Caco-2 (cell line): ENCODE results near the gene STK24. TPM values are rescaled to one million over a fixed set of nuclear protein-coding genes. Genes with fewer than 3 reads are reported as not detected.

Experiments used
- BruUV-seq: library from RNA; stranded (reverse); fragments of 400-500 nt; replicated peaks from 2 replicates; lab custom pipeline; 2021; lab: Mats Ljungman, UMichigan
- CTCF ChIA-PET: fragments of 300-600 bp; sonication (Branson Sonifier 250); formaldehyde crosslinking; loops from one replicate; lab custom pipeline; 2022; ENCODE audit warnings: antibody characterized with exemption; lab: Charles Lee
- POLR2A ChIA-PET: fragments of 300-600 bp; sonication (Branson Sonifier 250); formaldehyde crosslinking; loops from one replicate; lab custom pipeline; 2022; ENCODE audit warnings: antibody characterized with exemption; lab: Charles Lee
- DNase-seq, 2 experiments: peaks; one replicate each; pipeline versions ENCODE4 v3.0.0 to v3.0.0-alpha.2; 2020 to 2022
- H3K27me3 ChIP-seq: replicated peaks from 2 replicates; pipeline ENCODE4 v1.6.0; 2011; ENCODE audit warnings: low read length; ENCODE audit not compliant: control insufficient read depth, insufficient read depth
- H3K36me3 ChIP-seq: 2 replicates; pipeline ENCODE4 v1.5.1; 2011; ENCODE audit warnings: low read length; ENCODE audit not compliant: control insufficient read depth, insufficient read depth
- H3K4me1 ChIP-seq: fragments of 250-450 bp; sonication (Bioruptor Pico); 2 replicates; pipeline ENCODE4 v1.5.1; 2020; ENCODE audit warnings: mild to moderate bottlenecking
- H3K4me3 ChIP-seq: 2 replicates; pipeline ENCODE4 v1.5.1; 2011; ENCODE audit warnings: low read depth, mild to moderate bottlenecking, control low read depth, low read length
- H3K9me3 ChIP-seq: fragments of 250-450 bp; sonication (Bioruptor Pico); 2 replicates; pipeline ENCODE4 v1.5.1; 2020; ENCODE audit warnings: mild to moderate bottlenecking, moderate library complexity
- H3K27ac Mint-ChIP-seq: one replicate; pipeline ENCODE4 v1.8.0; 2022; ENCODE audit warnings: mixed read lengths; ENCODE audit not compliant: unreplicated experiment
- H3K27me3 Mint-ChIP-seq: one replicate; pipeline ENCODE4 v1.8.0; 2022; ENCODE audit warnings: mixed read lengths; ENCODE audit not compliant: insufficient read depth, unreplicated experiment
- H3K36me3 Mint-ChIP-seq: one replicate; pipeline ENCODE4 v1.8.0; 2022; ENCODE audit warnings: mild to moderate bottlenecking, mixed read lengths; ENCODE audit not compliant: insufficient read depth, unreplicated experiment
- H3K4me1 Mint-ChIP-seq: one replicate; pipeline ENCODE4 v1.8.0; 2022; ENCODE audit warnings: low read depth, mixed read lengths; ENCODE audit not compliant: unreplicated experiment
- H3K4me3 Mint-ChIP-seq: one replicate; pipeline ENCODE4 v1.8.0; 2022; ENCODE audit warnings: mild to moderate bottlenecking, moderate library complexity, mixed read lengths; ENCODE audit not compliant: unreplicated experiment
- H3K9me3 Mint-ChIP-seq: one replicate; pipeline ENCODE4 v1.8.0; 2022; ENCODE audit warnings: mixed read lengths; ENCODE audit not compliant: unreplicated experiment
- CTCF ChIP-seq, 2 experiments: fragments of 200-600 bp in 1 of 2; IDR thresholded peaks; 1 replicate in 1 of 2; 2 replicates in 1 of 2; pipeline versions ENCODE4 v1.5.1 to v1.8.0; 2011 to 2022; ENCODE audit warnings: antibody characterized with exemption in 1 of 2, control low read depth in 1 of 2, inconsistent platforms in 1 of 2, low read depth in 1 of 2, low read length in 1 of 2, mild to moderate bottlenecking in 1 of 2, moderate library complexity in 1 of 2; ENCODE audit not compliant: insufficient read depth in 1 of 2, severe bottlenecking in 1 of 2, unreplicated experiment in 1 of 2
- intact Hi-C: fragments of 100-400 bp; cut with micrococcal nuclease; formaldehyde crosslinking; loops from one replicate; pipeline ENCODE4 v1.10.0; 2022; ENCODE audit not compliant: unreplicated experiment
- total RNA-seq: library from RNA; stranded (reverse); gene quantifications from 2 replicates; pipeline ENCODE4 v1.2.3, GENCODE V29; 2022

Gene STK24
- total RNA-seq, 1 experiment from 2014 or later: 253 TPM

DNA sequence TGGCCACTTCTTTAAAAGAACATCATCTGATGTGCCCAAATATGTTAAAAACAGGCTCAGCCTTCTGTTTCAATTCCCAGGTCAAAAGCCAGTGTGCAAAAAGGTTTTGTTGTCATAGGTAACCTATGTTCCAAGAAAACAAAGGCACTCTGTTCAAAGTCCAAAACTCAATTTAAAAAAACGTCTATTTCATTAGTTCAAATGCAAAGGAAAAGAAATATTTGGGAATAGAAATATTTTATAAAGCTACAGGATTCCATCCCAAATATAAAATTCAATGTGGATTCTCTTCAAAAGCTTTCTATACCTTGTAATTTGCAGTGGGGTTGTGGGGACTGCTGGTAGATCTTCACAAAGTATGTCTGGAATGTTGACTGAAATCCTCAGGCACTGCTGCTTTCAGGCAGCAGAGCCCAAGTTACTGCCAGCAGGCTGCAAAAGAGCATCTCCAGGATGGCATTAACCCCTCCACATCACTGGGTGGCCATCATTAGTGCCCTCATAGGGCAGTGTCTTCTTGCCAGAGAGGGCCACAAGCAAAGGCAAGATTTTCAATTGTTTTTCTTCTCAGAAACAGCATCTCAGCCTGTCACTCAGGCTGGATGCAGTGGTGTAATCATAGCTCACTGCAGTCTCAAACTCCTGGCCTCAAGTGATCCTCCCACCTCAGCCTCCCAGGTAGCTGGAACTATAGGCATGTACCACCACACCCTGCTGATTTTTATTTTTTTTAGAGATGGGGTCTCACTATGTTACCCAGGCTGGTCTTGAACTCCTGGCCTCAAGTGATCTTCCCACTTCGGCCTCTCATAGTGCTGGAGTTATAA, 22.8 kb upstream of the STK24 start:
- no TSS peak for BruUV-seq
- no peak overlapping the region for H3K4me3 ChIP-seq
- peaks cover 31% of the 10 kb centered on the region for H3K4me1 ChIP-seq
- no peaks in the 10 kb centered on the region for H3K36me3 ChIP-seq
- DNase-seq: peak; percentile 57 to 68
- Mint-ChIP-seq H3K27ac (peak overlapping the region; percentile 72), H3K27me3 (no peaks in the 10 kb centered on the region), H3K4me3 (peak overlapping the region; percentile 47), H3K36me3 (peaks cover 13% of the 10 kb centered on the region), H3K4me1 (peaks cover 49% of the 10 kb centered on the region), H3K9me3 (peaks cover 14% of the 10 kb centered on the region)
- H3K27me3 ChIP-seq: no peaks in the 10 kb centered on the region
- intact Hi-C loops: loop anchor here (1.0 to 2.0 kb wide), 2 partner anchors 17 to 49 kb away; no protein-coding TSS in a partner anchor
- CTCF ChIA-PET: interaction anchor here (0.6 to 1.0 kb wide), 3 partner anchors 54 to 154 kb away, joined by 3 to 5 read pairs (median 4); no protein-coding TSS in a partner anchor
- POLR2A ChIA-PET: interaction anchor here (0.7 to 1.4 kb wide), 3 partner anchors 22 to 53 kb away, joined by 3 read pairs; partner anchors contain the start of gene STK24
- TF ChIP-seq CTCF (IDR thresholded peaks at IDR 0.05; ENCODE audit: insufficient read depth in 1 of 2, low read depth in 1 of 2, low read length in 1 of 2, severe bottlenecking in 1 of 2, unreplicated experiment in 1 of 2): no peak
- no peaks in the 10 kb centered on the region for H3K9me3 ChIP-seq

DNA sequence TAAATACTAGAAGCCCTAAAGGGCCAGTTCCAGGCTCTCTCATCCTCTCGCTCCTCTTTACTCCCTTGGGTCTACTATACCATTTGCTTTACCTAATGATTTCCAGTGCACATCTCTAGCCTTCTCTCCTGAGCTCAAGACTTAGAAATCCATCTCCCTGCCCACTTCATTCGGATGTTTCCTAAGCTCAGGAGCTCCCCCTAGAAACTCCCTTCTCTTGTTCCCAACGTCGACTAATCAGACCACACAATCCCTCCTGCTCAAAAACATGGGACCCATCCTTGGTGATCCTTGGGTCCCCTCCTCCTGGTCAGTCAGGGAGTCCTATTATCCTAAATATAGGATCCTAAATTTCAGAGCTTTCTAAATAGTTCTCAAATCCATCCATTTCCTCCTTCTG, 21.1 kb upstream of the STK24 start:
- Histone ChIP-seq H3K36me3 (no peaks in the 10 kb centered on the region), H3K4me3 (no peak overlapping the region), H3K27me3 (no peaks in the 10 kb centered on the region), H3K4me1 (peaks cover 45% of the 10 kb centered on the region), H3K9me3 (no peaks in the 10 kb centered on the region)
- Mint-ChIP-seq H3K4me3 (no peak overlapping the region), H3K9me3 (peaks cover 14% of the 10 kb centered on the region), H3K27me3 (no peaks in the 10 kb centered on the region), H3K4me1 (peaks cover 59% of the 10 kb centered on the region), H3K36me3 (peaks cover 13% of the 10 kb centered on the region), H3K27ac (peak overlapping the region; percentile 72)
- peak in 1 of 2 experiments; percentile 8 for TF ChIP-seq CTCF (IDR thresholded peaks at IDR 0.05; ENCODE audit: insufficient read depth in 1 of 2, low read depth in 1 of 2, low read length in 1 of 2, severe bottlenecking in 1 of 2, unreplicated experiment in 1 of 2)
- no TSS peak for BruUV-seq
- intact Hi-C loops: loop anchor here (2.0 kb wide), 1 partner anchor 15 kb away; no protein-coding TSS in a partner anchor
- CTCF ChIA-PET: interaction anchor here (0.6 to 1.2 kb wide), 3 partner anchors 25 to 114 kb away, joined by 3 to 4 read pairs (median 3); no protein-coding TSS in a partner anchor
- no peak for DNase-seq
- POLR2A ChIA-PET: no interaction called here

DNA sequence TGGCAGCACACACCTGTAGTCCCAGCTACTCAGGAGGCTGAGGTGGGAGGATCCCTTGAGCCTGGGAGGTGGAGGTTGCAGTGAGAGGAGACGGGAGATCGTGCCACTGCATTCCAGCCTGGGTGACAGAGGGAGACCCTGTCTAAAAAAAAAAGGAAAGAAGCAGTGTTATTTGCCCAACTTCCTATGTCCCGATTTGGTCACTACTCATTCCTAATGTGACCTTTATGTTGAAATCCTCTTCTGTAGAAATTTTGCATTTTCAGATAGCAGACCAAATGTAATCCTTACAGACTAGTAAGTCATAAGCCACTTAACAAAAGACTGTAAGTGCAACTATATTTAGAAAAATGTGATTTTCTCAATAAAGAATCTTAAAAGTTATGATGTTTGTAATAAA, 18.2 kb upstream of the STK24 start:
- Mint-ChIP-seq H3K4me1 (peaks cover 57% of the 10 kb centered on the region), H3K27me3 (no peaks in the 10 kb centered on the region), H3K36me3 (peaks cover 10% of the 10 kb centered on the region), H3K9me3 (peaks cover 17% of the 10 kb centered on the region), H3K4me3 (no peak overlapping the region), H3K27ac (no peak overlapping the region)
- no peaks in the 10 kb centered on the region for H3K27me3 ChIP-seq
- POLR2A ChIA-PET: no interaction called here
- intact Hi-C loops: no loop called here
- peaks cover 45% of the 10 kb centered on the region for H3K4me1 ChIP-seq
- CTCF ChIA-PET: interaction anchor here (0.6 kb wide), 1 partner anchor 10 kb away, joined by 3 read pairs; no protein-coding TSS in a partner anchor
- no peak for TF ChIP-seq CTCF (IDR thresholded peaks at IDR 0.05; ENCODE audit: insufficient read depth in 1 of 2, low read depth in 1 of 2, low read length in 1 of 2, severe bottlenecking in 1 of 2, unreplicated experiment in 1 of 2)
- no TSS peak for BruUV-seq
- H3K9me3 ChIP-seq: no peaks in the 10 kb centered on the region; the same call in 1 of the 2 replicates
- no peak overlapping the region for H3K4me3 ChIP-seq
- DNase-seq: no peak
- H3K36me3 ChIP-seq: no peaks in the 10 kb centered on the region
